HEK293 (cell line): Measurements from ENCODE around the gene STX3.

ENCODE experiments used
- FEZF1 ChIP-seq: fragments of 450-650 bp; formaldehyde crosslinking; IDR thresholded peaks from 2 replicates; pipeline ENCODE4 v1.5.1; 2016; ENCODE audit warnings: missing biosample characterization, missing genetic modification characterization
- KLF7 ChIP-seq: fragments of 450-650 bp; formaldehyde crosslinking; IDR thresholded peaks from 2 replicates; pipeline ENCODE4 v1.5.1; 2016; ENCODE audit warnings: missing biosample characterization, missing genetic modification characterization, borderline replicate concordance
- REST ChIP-seq: fragments of 450-650 bp; formaldehyde crosslinking; IDR thresholded peaks from 2 replicates; pipeline ENCODE4 v1.5.1; 2016; ENCODE audit warnings: missing biosample characterization, missing genetic modification characterization
- TSHZ1 ChIP-seq: fragments of 450-650 bp; formaldehyde crosslinking; IDR thresholded peaks from 2 replicates; pipeline ENCODE4 v1.5.1; 2016; ENCODE audit warnings: missing biosample characterization, missing genetic modification characterization, borderline replicate concordance
- ZBTB10 ChIP-seq: fragments of 450-650 bp; formaldehyde crosslinking; IDR thresholded peaks from 2 replicates; pipeline ENCODE4 v1.5.1; 2016; ENCODE audit warnings: missing biosample characterization, missing genetic modification characterization
- ZBTB11 ChIP-seq: fragments of 450-650 bp; formaldehyde crosslinking; conservative IDR thresholded peaks from 2 replicates; pipeline ENCODE4 v1.5.1; 2016; ENCODE audit warnings: low read depth, missing biosample characterization, missing genetic modification characterization
- ZBTB17 ChIP-seq: fragments of 450-650 bp; formaldehyde crosslinking; IDR thresholded peaks from 2 replicates; pipeline ENCODE4 v1.5.1; 2016; ENCODE audit warnings: missing biosample characterization, missing genetic modification characterization
- ZNF148 ChIP-seq: fragments of 450-650 bp; formaldehyde crosslinking; IDR thresholded peaks from 2 replicates; pipeline ENCODE4 v1.5.0; 2017; ENCODE audit warnings: missing biosample characterization, missing genetic modification characterization, borderline replicate concordance
- ZNF175 ChIP-seq: fragments of 450-650 bp; formaldehyde crosslinking; IDR thresholded peaks from 2 replicates; pipeline ENCODE4 v1.5.1; 2016; ENCODE audit warnings: missing biosample characterization, missing genetic modification characterization
- ZNF184 ChIP-seq: fragments of 450-650 bp; IDR thresholded peaks from 2 replicates; pipeline ENCODE4 v1.5.1; 2018; ENCODE audit warnings: missing biosample characterization, mild to moderate bottlenecking, missing genetic modification characterization
- ZNF23 ChIP-seq: fragments of 450-650 bp; formaldehyde crosslinking; IDR thresholded peaks from 2 replicates; pipeline ENCODE4 v1.5.1; 2016; ENCODE audit warnings: missing biosample characterization, missing genetic modification characterization, borderline replicate concordance
- ZNF24 ChIP-seq: fragments of 450-650 bp; formaldehyde crosslinking; IDR thresholded peaks from 2 replicates; pipeline ENCODE4 v1.5.1; 2016; ENCODE audit warnings: missing biosample characterization, missing genetic modification characterization
- ZNF280C ChIP-seq: fragments of 450-650 bp; formaldehyde crosslinking; IDR thresholded peaks from 2 replicates; pipeline ENCODE4 v1.5.1; 2016; ENCODE audit warnings: missing biosample characterization, missing genetic modification characterization
- ZNF302 ChIP-seq: fragments of 450-650 bp; formaldehyde crosslinking; IDR thresholded peaks from 2 replicates; pipeline ENCODE4 v1.5.1; 2016; ENCODE audit warnings: missing biosample characterization, missing genetic modification characterization, low read depth
- ZNF335 ChIP-seq: fragments of 450-650 bp; formaldehyde crosslinking; conservative IDR thresholded peaks from 2 replicates; pipeline ENCODE4 v1.5.1; 2016; ENCODE audit warnings: missing biosample characterization, missing genetic modification characterization
- ZNF366 ChIP-seq: fragments of 450-650 bp; formaldehyde crosslinking; conservative IDR thresholded peaks from 2 replicates; pipeline ENCODE4 v1.5.1; 2016; ENCODE audit warnings: missing biosample characterization, missing genetic modification characterization
- ZNF530 ChIP-seq: fragments of 450-650 bp; formaldehyde crosslinking; IDR thresholded peaks from 2 replicates; pipeline ENCODE4 v1.5.1; 2016; ENCODE audit warnings: low read depth, missing biosample characterization, missing genetic modification characterization
- ZNF660 ChIP-seq: fragments of 450-650 bp; IDR thresholded peaks from 2 replicates; pipeline ENCODE4 v1.5.1; 2018; ENCODE audit warnings: missing biosample characterization, mild to moderate bottlenecking, missing genetic modification characterization
- ZNF768 ChIP-seq: fragments of 450-650 bp; formaldehyde crosslinking; IDR thresholded peaks from 2 replicates; pipeline ENCODE4 v1.5.1; 2018; ENCODE audit warnings: missing biosample characterization, mild to moderate bottlenecking, missing genetic modification characterization

Gene STX3

GRCh38 chr11:59755701-59756557 lies 753 bp downstream of the STX3 start (continued):
- TF ChIP-seq TSHZ1 (tag by site-specific recombination) (no peak), ZBTB10 (0 out of 2 replicates have a peak, but pooled peaks have one; percentile 48), ZNF768 (0 out of 2 replicates have a peak, but pooled peaks have one; percentile 23), ZNF302 (tag by site-specific recombination) (no peak), ZNF366 (0 out of 2 replicates have a peak, but pooled peaks have one; percentile 12), ZNF530 (tag by site-specific recombination) (no peak), ZNF280C (tag by site-specific recombination) (no peak), KLF7 (tag by site-specific recombination) (no peak), REST (peak; percentile 72), ZNF23 (tag by site-specific recombination) (no peak), ZNF148 (tag by site-specific recombination) (no peak), FEZF1 (tag by site-specific recombination) (no peak), ZNF335 (tag by site-specific recombination) (no peak), ZNF184 (no peak), ZNF175 (tag by site-specific recombination) (no peak), ZNF24 (tag by site-specific recombination) (0 out of 2 replicates have a peak, but pooled peaks have one; percentile 21), ZBTB17 (no peak), ZNF660 (tag by site-specific recombination) (no peak), ZBTB11 (tag by site-specific recombination) (no peak)
